H1 (cell line): ENCODE data around the gene ETNPPL. TPM values are rescaled to one million over a fixed set of nuclear protein-coding genes. Genes with fewer than 3 reads are reported as not detected.

Experiments
- CTCF ChIA-PET: fragments of 300-600 bp; sonication (Branson Sonifier 250); formaldehyde crosslinking; loops from one replicate; lab custom pipeline; 2021; ENCODE audit not compliant: partially characterized antibody; lab: Charles Lee
- POLR2A ChIA-PET: fragments of 300-600 bp; sonication (Branson Sonifier 250); formaldehyde crosslinking; loops from one replicate; lab custom pipeline; 2021; ENCODE audit warnings: inconsistent platforms; ENCODE audit not compliant: partially characterized antibody; lab: Charles Lee
- DNase-seq, 2 experiments: peaks; one replicate each; pipeline versions ENCODE4 v3.0.0 to v3.0.0-alpha.2; 2010 to 2022; ENCODE audit warnings: low spot score in 2 of 2, low read depth in 1 of 2, mixed read lengths in 1 of 2
- FAIRE-seq: peaks from 2 replicates; lab custom pipeline; 2011; peaks lifted over from hg19 to GRCh38; lab: Jason Lieb, UNC
- H2AFZ ChIP-seq: 2 replicates; pipeline ENCODE4 v1.8.1; 2012; ENCODE audit warnings: low read length, inconsistent platforms
- H2AK5ac ChIP-seq: 2 replicates; pipeline ENCODE4 v1.6.1; 2013; ENCODE audit warnings: low read depth, low read length
- H2BK120ac ChIP-seq: replicated peaks from 2 replicates; pipeline ENCODE3; 2013; ENCODE audit warnings: low read depth, low read length, inconsistent platforms
- H2BK12ac ChIP-seq: 2 replicates; pipeline ENCODE4 v1.6.1; 2013; ENCODE audit warnings: low read depth, low read length
- H2BK15ac ChIP-seq: 2 replicates; pipeline ENCODE4 v1.6.1; 2013; ENCODE audit warnings: low read length
- H2BK20ac ChIP-seq: 2 replicates; pipeline ENCODE4 v1.6.1; 2013; ENCODE audit warnings: low read length
- H2BK5ac ChIP-seq: 2 replicates; pipeline ENCODE4 v1.6.1; 2013; ENCODE audit warnings: low read depth, low read length
- H3K14ac ChIP-seq: 2 replicates; pipeline ENCODE4 v1.6.1; 2013; ENCODE audit warnings: inconsistent platforms; ENCODE audit not compliant: insufficient read length
- H3K18ac ChIP-seq: 2 replicates; pipeline ENCODE4 v1.6.1; 2013; ENCODE audit warnings: low read length; ENCODE audit errors: extremely low read depth
- H3K23ac ChIP-seq: 2 replicates; pipeline ENCODE4 v1.6.1; 2013; ENCODE audit warnings: inconsistent platforms; ENCODE audit not compliant: insufficient read length
- H3K23me2 ChIP-seq: 2 replicates; pipeline ENCODE4 v1.6.1; 2013; ENCODE audit warnings: low read depth, low read length
- H3K27ac ChIP-seq: 2 replicates; pipeline ENCODE4 v1.6.1; 2011; ENCODE audit warnings: low read depth, low read length, inconsistent platforms
- H3K27me3 ChIP-seq, 4 experiments: replicated peaks in 1 of 4; 1 replicate in 1 of 4; 2 replicates in 3 of 4; pipeline versions ENCODE4 v1.6.1 to v1.8.1; 2011 to 2013; ENCODE audit warnings: low read length in 3 of 4, mild to moderate bottlenecking in 3 of 4, inconsistent platforms in 2 of 4, mixed read lengths in 2 of 4, moderate library complexity in 1 of 4; ENCODE audit not compliant: control insufficient read depth in 3 of 4, insufficient read depth in 3 of 4; ENCODE audit errors: extremely low read depth in 1 of 4
- H3K36me3 ChIP-seq, 4 experiments: 2 replicates each; pipeline versions ENCODE4 v1.6.1 to v1.8.1; 2011 to 2013; ENCODE audit warnings: mild to moderate bottlenecking in 4 of 4, low read length in 3 of 4, moderate library complexity in 2 of 4, control low read depth in 1 of 4, inconsistent platforms in 1 of 4; ENCODE audit not compliant: insufficient read depth in 4 of 4, control insufficient read depth in 2 of 4
- H3K4ac ChIP-seq: replicated peaks from 2 replicates; pipeline ENCODE3; 2013; ENCODE audit warnings: low read length, low read depth, mixed read lengths, inconsistent platforms; ENCODE audit not compliant: insufficient read length
- H3K4me1 ChIP-seq, 4 experiments: replicated peaks in 1 of 4; 1 replicate in 1 of 4; 2 replicates in 3 of 4; pipeline versions ENCODE4 v1.6.1 to v1.8.1; 2011 to 2013; ENCODE audit warnings: low read length in 3 of 4, inconsistent platforms in 2 of 4, mixed read lengths in 1 of 4; ENCODE audit not compliant: insufficient read depth in 4 of 4, control insufficient read depth in 3 of 4
- H3K4me2 ChIP-seq, 2 experiments: 2 replicates each; pipeline versions ENCODE4 v1.6.1 to v1.8.1; 2011 to 2013; ENCODE audit warnings: low read depth in 2 of 2, low read length in 2 of 2, control low read depth in 1 of 2, inconsistent platforms in 1 of 2, mild to moderate bottlenecking in 1 of 2; ENCODE audit not compliant: insufficient read depth in 1 of 2
- H3K4me3 ChIP-seq, 4 experiments: fragments of 200-600, 300-600 bp in 1 of 4; sonication (generic), shearing (Covaris generic), sonication (Bioruptor Twin) in 1 of 4; 2 replicates each; pipeline versions ENCODE4 v1.5.1 to v1.8.1; 2011 to 2016; ENCODE audit warnings: low read length in 4 of 4, low read depth in 3 of 4, control low read depth in 2 of 4, inconsistent platforms in 2 of 4, mild to moderate bottlenecking in 2 of 4, mixed read lengths in 1 of 4, moderate library complexity in 1 of 4; ENCODE audit not compliant: insufficient read depth in 2 of 4; ENCODE audit errors: extremely low read depth in 1 of 4
- H3K56ac ChIP-seq: replicated peaks from 2 replicates; pipeline ENCODE3; 2013; ENCODE audit warnings: low read depth, mild to moderate bottlenecking, mixed read lengths, low read length, inconsistent platforms; ENCODE audit not compliant: insufficient read length
- H3K79me1 ChIP-seq: 2 replicates; pipeline ENCODE4 v1.6.1; 2013; ENCODE audit warnings: low read depth, low read length, control low read depth
- H3K79me2 ChIP-seq, 2 experiments: 2 replicates each; pipeline versions ENCODE4 v1.6.1 to v1.8.1; 2012 to 2013; ENCODE audit warnings: low read length in 2 of 2, mild to moderate bottlenecking in 2 of 2, inconsistent platforms in 1 of 2; ENCODE audit not compliant: insufficient read depth in 2 of 2, control insufficient read depth in 1 of 2
- H3K9ac ChIP-seq, 4 experiments: replicated peaks in 1 of 4; 1 replicate in 1 of 4; 2 replicates in 3 of 4; pipeline versions ENCODE4 v1.6.1 to v1.8.1; 2011 to 2013; ENCODE audit warnings: low read depth in 3 of 4, low read length in 3 of 4, control low read depth in 2 of 4, mild to moderate bottlenecking in 2 of 4, moderate library complexity in 2 of 4, inconsistent platforms in 1 of 4; ENCODE audit errors: extremely low read depth in 1 of 4
- H3K9me3 ChIP-seq, 2 experiments: 2 replicates each; pipeline versions ENCODE4 v1.6.1 to v1.8.1; 2012 to 2013; ENCODE audit warnings: mild to moderate bottlenecking in 2 of 2, moderate library complexity in 2 of 2, control low read depth in 1 of 2, inconsistent platforms in 1 of 2, low read depth in 1 of 2, low read length in 1 of 2, mixed read lengths in 1 of 2; ENCODE audit not compliant: insufficient read depth in 2 of 2
- H4K20me1 ChIP-seq, 2 experiments: replicated peaks in 1 of 2; 2 replicates each; pipeline versions ENCODE3 to v1.8.1; 2011 to 2013; ENCODE audit warnings: inconsistent platforms in 2 of 2, low read length in 2 of 2, mild to moderate bottlenecking in 1 of 2; ENCODE audit not compliant: insufficient read depth in 2 of 2, control insufficient read depth in 1 of 2
- H4K5ac ChIP-seq: 2 replicates; pipeline ENCODE4 v1.6.1; 2013; ENCODE audit warnings: low read length, low read depth, mixed read lengths, inconsistent platforms; ENCODE audit not compliant: insufficient read length
- H4K8ac ChIP-seq: 2 replicates; pipeline ENCODE4 v1.8.0; 2013; ENCODE audit warnings: mild to moderate bottlenecking, moderate library complexity, low read length, inconsistent platforms; ENCODE audit not compliant: insufficient read depth; ENCODE audit errors: extremely low read depth
- H4K91ac ChIP-seq: replicated peaks from 2 replicates; pipeline ENCODE3; 2013; ENCODE audit warnings: low read length, mixed read lengths, inconsistent platforms; ENCODE audit not compliant: insufficient read length
- ASH2L ChIP-seq: fragments of 200-600, 300-600 bp; sonication (generic); IDR thresholded peaks from one replicate; pipeline ENCODE4 v1.7.1; 2017; ENCODE audit warnings: low read length
- ATF2 ChIP-seq: IDR thresholded peaks from 2 replicates; pipeline ENCODE4 v1.6.1; 2012; ENCODE audit warnings: low read length, inconsistent platforms
- BACH1 ChIP-seq: IDR thresholded peaks from 2 replicates; pipeline ENCODE4 v1.6.1; 2012; ENCODE audit warnings: low read length, improper control_type of control experiment
- BRCA1 ChIP-seq: IDR thresholded peaks from 2 replicates; pipeline ENCODE4 v1.6.1; 2012; ENCODE audit warnings: low read depth, low read length, improper control_type of control experiment
- CTBP2 ChIP-seq: IDR thresholded peaks from 2 replicates; pipeline ENCODE4 v1.7.0; 2011; ENCODE audit warnings: borderline replicate concordance, mild to moderate bottlenecking, moderate library complexity, mixed read lengths, low read length; ENCODE audit not compliant: insufficient read depth, insufficient read length
- FOSL1 ChIP-seq: IDR thresholded peaks from 2 replicates; pipeline ENCODE4 v1.6.1; 2011; ENCODE audit warnings: mild to moderate bottlenecking, low read depth, low read length, moderate library complexity; ENCODE audit not compliant: insufficient read depth
- NANOG ChIP-seq: IDR thresholded peaks from 2 replicates; pipeline ENCODE4 v1.6.1; 2011; ENCODE audit warnings: low read length, low read depth, mild to moderate bottlenecking, inconsistent platforms; ENCODE audit not compliant: insufficient read depth, poor library complexity, severe bottlenecking
- POLR2AphosphoS5 ChIP-seq: IDR thresholded peaks from 2 replicates; pipeline ENCODE4 v1.6.1; 2011; ENCODE audit warnings: low read depth, low read length
- SIN3A ChIP-seq, 2 experiments: IDR thresholded peaks in 1 of 2; conservative IDR thresholded peaks in 1 of 2; 2 replicates each; pipeline ENCODE4 v1.6.1; 2011 to 2012; ENCODE audit warnings: low read length in 2 of 2, improper control_type of control experiment in 1 of 2, low read depth in 1 of 2, mild to moderate bottlenecking in 1 of 2
- SUZ12 ChIP-seq: fragments of 200-600 bp; sonication (generic); IDR thresholded peaks from 2 replicates; pipeline ENCODE4 v1.6.1; 2012; ENCODE audit warnings: mild to moderate bottlenecking, inconsistent platforms, low read length, moderate library complexity, mixed read lengths
- TAF1 ChIP-seq: IDR thresholded peaks from 2 replicates; pipeline ENCODE4 v1.6.1; 2011; ENCODE audit warnings: mild to moderate bottlenecking, low read depth, low read length
- YY1 ChIP-seq: IDR thresholded peaks from 2 replicates; pipeline ENCODE4 v1.6.1; 2011; ENCODE audit warnings: low read depth, mild to moderate bottlenecking, low read length
- ZNF274 ChIP-seq: IDR thresholded peaks from 2 replicates; pipeline ENCODE4 v1.7.0; 2012; ENCODE audit warnings: low read length, borderline replicate concordance; ENCODE audit errors: extremely low read depth
- WGBS, 2 experiments: shearing (Covaris generic) in 1 of 2; methylation state at CpG; one replicate each; pipeline versions ENCODE4 v1.1.6 to v1.1.7; 2013 to 2015; ENCODE audit warnings: low lambda C conversion rate in 2 of 2, mixed read lengths in 2 of 2, inconsistent platforms in 1 of 2, low coverage in 1 of 2, missing lambda C conversion rate in 1 of 2; ENCODE audit not compliant: insufficient replicate concordance in 2 of 2, insufficient coverage in 1 of 2, insufficient read length in 1 of 2; ENCODE audit errors: extremely low coverage in 1 of 2, missing lambda C conversion rate in 1 of 2; 5-methylcytosine and 5-hydroxymethylcytosine counted together
- polyA plus RNA-seq, 7 experiments: library from polyadenylated mRNA; depleted of rRNA in 3 of 7; stranded (reverse) in 5 of 7; unstranded in 2 of 7; fragments of >200 nt in 5 of 7; fragments of 200-250 nt in 2 of 7; gene quantifications; 1 replicate in 5 of 7; 2 replicates in 1 of 7; 4 replicates in 1 of 7; pipeline versions ENCODE4 v1.2.1 to v1.2.3, GENCODE V29; 2011 to 2013; ENCODE audit warnings: missing spikeins in 2 of 7, mixed read lengths in 2 of 7
- total RNA-seq: library from RNA; stranded (reverse); fragmentation: NEBNext Ultra II Directional; extraction: Animal tissue kit (Norgen Biotek cat#: 25700); gene quantifications from 2 replicates; pipeline ENCODE4 v1.2.1, GENCODE V29; 2021

Gene ETNPPL
- total and polyA plus RNA-seq, 2 of the 8 experiments (the other 6 are each of a cell fraction or from before 2014, with no cell fraction given), result 0.80 to 2.5 TPM

GRCh38 chr4:108709722-108710121 lies 53.1 kb downstream of the ETNPPL start:
- Histone ChIP-seq H3K23me2 (no peaks in the 10 kb centered on the region), H2BK5ac (no peak overlapping the region), H3K79me2 (no peaks in the 10 kb centered on the region), H2BK15ac (no peak overlapping the region), H2BK120ac (no peak overlapping the region), H4K8ac (no peak overlapping the region), H3K4me3 (no peak overlapping the region), H2AK5ac (no peak overlapping the region), H3K23ac (no peak overlapping the region), H3K9ac (no peak overlapping the region), H3K14ac (no peak overlapping the region), H3K36me3 (no peaks in the 10 kb centered on the region), H4K91ac (no peak overlapping the region), H3K4me1 (peaks cover 0 to under 1% (median 0%) of the 10 kb centered on the region in 4 experiments; a peak in 1 of 7 replicates), H3K27me3 (no peaks in the 10 kb centered on the region), H3K27ac (no peak overlapping the region), H2AFZ (no peak overlapping the region), H3K4ac (no peak overlapping the region), H3K56ac (no peak overlapping the region), H3K4me2 (no peak overlapping the region), H3K79me1 (no peaks in the 10 kb centered on the region), H3K9me3 (no peaks in the 10 kb centered on the region), H4K20me1 (no peaks in the 10 kb centered on the region), H4K5ac (no peak overlapping the region), H3K18ac (no peak overlapping the region), H2BK12ac (no peak overlapping the region), H2BK20ac (no peak overlapping the region)
- FAIRE-seq (no peak), DNase-seq (no peak)
- ChIA-PET POLR2A (no interaction called here), CTCF (no interaction called here)
- 92% methylated on average over 7 of the region's 7 CpGs; no CpG with 5 or more reads in 1 of the 2 experiments for WGBS, 2 experiments
- TF ChIP-seq ZNF274 (no peak), NANOG (no peak), YY1 (no peak), SUZ12 (no peak), BRCA1 (no peak), TAF1 (no peak), FOSL1 (no peak), BACH1 (no peak), ATF2 (no peak), POLR2AphosphoS5 (no peak), SIN3A (conservative IDR thresholded peaks at IDR 0.05 in 1 of 2, IDR thresholded peaks at IDR 0.05 in 1 of 2; ENCODE audit: low read depth in 1 of 2, low read length in 2 of 2) (no peak), CTBP2 (no peak), ASH2L (no peak)
